NCI-H1694 treated with DMSO at 0.1 percent for 48 hours (cell line): ENCODE results near the gene LRFN3.
A peak's percentile ranks its signal among the peaks of the same experiment; 100 is the strongest.
"Not testable (repeated sequence)": the region's sequence is repeated elsewhere in the genome, so short reads cannot be mapped to it uniquely, and the experiment has no call there.

Source experiments
- DNase-seq: peaks from one replicate; lab custom pipeline; 2025; lab: John Stamatoyannopoulos, UW

The LRFN3 gene

DNA sequence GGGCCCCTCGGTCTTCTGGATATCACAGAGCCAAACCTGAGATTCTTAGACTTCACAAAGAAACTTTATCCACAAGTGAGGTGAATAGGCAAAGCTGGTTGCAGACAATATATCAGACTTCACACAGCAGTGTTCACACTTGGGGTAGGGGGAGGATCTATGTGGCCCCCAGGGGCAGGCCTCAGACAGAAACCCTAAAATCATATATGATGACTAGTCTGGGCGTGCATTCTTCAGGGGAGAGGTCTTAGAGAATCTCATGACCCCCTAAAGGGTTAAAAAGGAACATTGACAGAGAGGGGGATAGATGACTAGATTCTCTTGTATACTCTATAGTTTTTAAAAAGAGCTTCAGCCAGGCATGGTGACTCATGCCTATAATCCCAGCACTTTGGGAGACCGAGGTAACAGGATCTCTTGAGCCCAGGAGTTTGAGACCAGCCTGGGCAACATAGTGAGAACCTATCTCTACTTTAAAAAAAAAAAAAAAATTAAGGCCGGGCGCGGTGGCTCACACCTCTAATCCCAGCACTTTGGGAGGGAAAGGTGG is 30.9 kb upstream of the LRFN3 start:
- no peak for DNase-seq

- no peak for DNase-seq
Observed at GRCh38 chr19:35907377-35907745, 28.8 kb upstream of the LRFN3 start.

GRCh38 chr19:35908010-35908441 is 28.1 kb upstream of the LRFN3 start, which contains the start of gene TYROBP:
Gene TYROBP, minus strand, starts transcription at chr19:35908295. Its CDS starts 67 bp downstream, at chr19:35908228.
- DNase-seq = no peak

DNA sequence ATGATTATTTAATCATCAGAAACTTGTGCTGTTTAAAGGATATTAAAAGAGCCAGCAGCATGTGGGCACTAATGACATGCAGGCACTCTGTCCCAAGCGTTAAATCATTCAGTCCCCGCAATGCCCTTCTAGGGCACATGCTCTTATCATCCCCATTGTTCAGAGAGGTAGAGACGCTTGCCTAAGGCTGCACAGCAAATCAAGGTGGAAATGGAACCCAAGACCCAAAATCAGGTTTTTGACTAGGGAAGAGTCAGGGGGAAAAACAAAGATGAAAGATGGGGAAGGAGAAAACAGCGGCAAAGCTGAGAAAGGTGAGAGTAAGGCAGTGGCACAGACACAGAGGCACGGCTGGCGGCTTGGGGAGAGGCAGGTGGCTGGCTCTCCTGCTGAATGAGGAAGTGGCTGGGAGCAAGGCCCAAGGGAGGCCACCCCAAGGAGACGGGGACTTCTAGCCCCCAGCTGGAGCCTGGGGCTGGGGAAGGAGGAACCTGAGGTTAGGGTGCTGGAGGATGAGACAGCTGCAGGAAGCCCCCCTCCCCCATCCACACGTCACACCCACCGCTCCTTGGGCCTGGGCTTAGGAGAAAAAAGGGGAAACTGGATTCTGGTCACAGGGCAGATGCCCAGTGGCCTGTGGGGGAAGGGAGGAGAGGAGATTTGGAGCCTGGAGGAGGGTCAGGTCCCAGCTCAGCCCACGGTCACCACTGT is 27.0 kb upstream of the LRFN3 start:
- DNase-seq = peak; percentile 9

DNA sequence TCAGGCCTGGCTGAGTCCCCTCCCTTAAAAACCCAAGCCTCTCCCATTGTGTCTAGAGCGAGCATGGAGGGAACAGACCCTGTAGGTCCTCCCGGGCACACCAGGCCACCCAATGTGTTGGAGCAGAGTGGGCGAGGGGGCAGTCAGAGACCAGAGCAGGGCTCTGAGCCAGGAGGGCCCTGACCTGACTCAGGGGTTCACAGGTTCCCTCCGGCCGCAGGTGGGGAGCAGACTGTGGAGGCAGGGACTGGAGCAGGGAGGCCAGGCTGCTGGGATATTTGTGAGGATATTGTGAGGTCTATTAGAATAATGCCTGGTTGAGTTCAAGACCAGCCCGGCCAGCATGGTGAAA is 26.5 kb upstream of the LRFN3 start:
- DNase-seq = no peak

- DNase-seq = not testable (repeated sequence)
Observed at GRCh38 chr19:35910355-35910754, 25.8 kb upstream of the LRFN3 start.

DNA sequence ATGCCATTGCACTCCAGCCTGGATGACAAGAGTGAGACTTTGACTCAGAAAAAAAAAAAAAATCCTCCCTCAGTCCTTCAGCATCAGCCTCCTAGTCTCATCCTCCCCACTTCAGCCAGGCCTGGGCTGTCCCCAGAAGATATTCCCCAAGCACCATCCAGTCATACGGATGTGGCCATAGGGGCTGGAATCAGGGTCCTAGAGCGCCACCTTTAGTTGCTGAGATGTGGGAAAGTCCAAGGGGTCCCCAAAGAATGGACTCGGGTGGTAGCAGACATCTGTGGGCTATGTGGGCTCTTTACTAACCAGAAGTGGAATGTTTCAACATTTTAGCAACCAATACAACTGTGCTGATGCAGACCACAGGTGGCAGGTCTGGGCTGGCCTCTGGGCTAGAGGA is 25.0 kb upstream of the LRFN3 start:
- DNase-seq = no peak

GRCh38 chr19:35911790-35912189 is 24.4 kb upstream of the LRFN3 start:
- no peak for DNase-seq

DNA sequence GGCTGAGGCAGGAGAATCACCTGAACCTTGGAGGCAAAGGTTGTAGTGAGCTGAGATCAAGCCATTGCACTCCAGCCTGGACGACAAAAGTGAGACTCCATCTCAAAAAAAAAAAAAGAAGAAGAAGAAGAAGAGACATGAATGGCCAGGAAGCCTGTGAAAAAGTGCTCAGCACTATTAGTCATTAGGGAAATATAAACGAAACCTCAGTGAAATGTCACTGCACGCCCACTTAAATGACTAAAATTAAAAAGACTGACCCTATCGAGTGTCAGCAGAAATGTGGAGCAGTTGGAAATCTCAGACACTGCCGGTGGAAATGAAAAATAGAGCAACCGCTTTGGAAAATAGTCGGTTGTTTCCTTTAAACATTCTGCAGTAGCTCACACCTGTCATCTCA is 22.6 kb upstream of the LRFN3 start:
- DNase-seq = no peak

GRCh38 chr19:35915443-35915842 is 20.7 kb upstream of the LRFN3 start:
- no peak for DNase-seq

- no peak for DNase-seq
Observed at GRCh38 chr19:35919306-35919705, 16.9 kb upstream of the LRFN3 start.

GRCh38 chr19:35921012-35921411 is 15.2 kb upstream of the LRFN3 start:
- no peak for DNase-seq

DNA sequence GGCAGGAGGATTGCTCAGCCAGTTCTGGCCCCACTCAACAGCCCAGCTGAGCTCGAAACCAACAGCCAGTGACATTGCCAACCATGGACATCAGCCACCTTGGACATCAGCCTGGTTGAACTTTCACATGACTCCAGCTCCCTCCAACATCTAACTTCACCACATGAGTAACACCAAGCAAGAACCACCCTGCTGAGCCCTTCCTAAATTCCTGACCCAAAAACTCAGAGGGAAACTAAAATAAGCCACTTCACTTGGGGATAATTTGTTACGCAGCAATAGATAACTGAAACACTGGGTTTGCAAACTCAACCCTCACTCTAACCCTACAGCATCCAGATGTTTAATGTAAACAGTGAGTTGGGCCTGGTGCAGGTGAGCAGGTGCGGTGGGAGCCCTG is 10.7 kb upstream of the LRFN3 start:
- DNase-seq = no peak

GRCh38 chr19:35928507-35928906 is 7.7 kb upstream of the LRFN3 start:
- DNase-seq = no peak

DNA sequence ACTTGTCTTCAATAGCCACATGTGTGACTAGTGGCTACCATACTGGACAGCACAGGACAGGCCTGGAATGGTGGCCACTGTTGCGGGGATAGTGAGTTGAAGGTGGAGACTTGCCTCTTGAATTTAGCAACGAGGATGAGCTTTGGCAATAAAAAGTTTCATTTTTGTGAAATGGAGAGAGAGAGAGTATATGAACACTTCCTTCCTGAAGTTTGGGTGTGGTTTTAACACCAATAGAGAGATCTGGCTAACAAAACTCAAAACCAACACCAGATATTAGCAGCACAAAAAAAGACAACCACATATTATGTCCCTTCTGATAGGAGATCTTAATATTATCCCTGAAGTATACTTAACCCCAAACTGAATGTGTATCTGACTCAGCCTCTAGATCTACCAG is 6.3 kb upstream of the LRFN3 start:
- no peak for DNase-seq

GRCh38 chr19:35931161-35931873 is 4.9 kb upstream of the LRFN3 start:
- DNase-seq = peak; percentile 99

- no peak for DNase-seq
Observed at GRCh38 chr19:35931874-35932202, 4.3 kb upstream of the LRFN3 start.

GRCh38 chr19:35932291-35932936 is 3.8 kb upstream of the LRFN3 start:
- no peak for DNase-seq

GRCh38 chr19:35936738-35937268 is 629 bp downstream of the LRFN3 start:
- DNase-seq = no peak

DNA sequence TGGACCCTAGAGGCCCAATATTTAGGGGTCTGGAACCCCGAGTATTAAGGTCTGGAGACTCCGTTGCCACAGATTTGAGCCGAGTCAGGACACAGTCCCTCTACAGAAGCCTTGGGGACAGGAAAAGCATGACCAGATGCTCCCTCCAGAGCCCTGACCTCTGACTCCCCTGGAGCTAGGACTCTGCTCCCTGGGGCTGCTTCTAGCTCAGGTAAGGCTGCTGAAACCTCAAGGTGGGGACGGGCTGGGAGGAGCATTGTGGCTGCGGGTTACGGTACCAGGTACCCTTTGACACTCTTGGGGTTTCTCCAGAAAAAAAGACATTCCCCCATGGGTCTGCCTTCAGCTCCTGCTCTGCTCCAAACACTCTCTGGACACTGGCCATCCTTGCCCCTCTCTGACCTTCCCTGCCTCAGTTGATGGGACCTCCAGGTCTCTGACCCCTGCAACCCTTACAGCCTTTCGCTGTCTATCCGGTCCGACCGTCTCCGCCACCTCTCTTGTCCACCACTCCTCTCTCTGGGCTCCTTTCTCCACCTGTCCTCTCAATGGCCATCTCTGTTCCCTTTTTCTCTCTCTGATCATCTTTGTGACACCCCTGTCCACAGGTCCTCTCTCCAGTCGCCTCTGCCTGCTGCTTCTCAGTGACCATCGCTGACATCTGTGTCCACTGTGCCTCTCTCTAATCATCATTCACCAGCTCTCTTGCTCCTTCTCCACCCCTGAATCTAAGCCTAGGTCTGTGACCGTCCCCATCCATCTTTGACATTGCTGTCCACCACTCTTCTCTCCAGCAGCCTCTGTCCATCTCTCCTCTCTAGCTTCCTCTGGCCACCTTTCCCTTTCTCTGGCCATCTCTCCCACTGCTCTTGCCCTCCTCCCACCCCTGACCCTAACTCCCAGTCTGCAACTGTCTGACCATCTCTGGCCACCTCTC is 1.4 kb downstream of the LRFN3 start:
- no peak for DNase-seq
